Measurements from ENCODE around the gene MAPK4.

DNA sequence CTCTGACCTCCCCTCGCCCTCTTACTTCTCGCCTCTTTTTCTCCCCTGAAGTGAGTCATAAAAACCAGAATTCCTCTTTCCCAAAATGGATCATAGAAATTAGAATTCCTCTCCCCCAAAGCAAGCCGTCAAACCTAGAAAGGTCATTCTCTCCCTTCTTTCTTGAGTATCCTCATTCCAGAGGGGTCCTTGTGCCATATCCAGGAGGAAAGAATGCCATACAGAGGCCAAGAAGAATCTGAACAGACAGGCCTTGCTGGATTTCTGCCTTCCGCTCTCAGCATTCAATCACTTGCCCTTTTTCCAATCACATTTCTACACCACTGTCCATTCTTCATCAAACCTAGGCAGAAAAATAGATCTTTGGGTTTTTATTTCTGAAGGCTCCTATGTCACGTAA is 31.1 kb upstream of the MAPK4 start:
- TF ChIP-seq NR3C1 (CRISPR knock-in tag; conservative IDR thresholded peaks at IDR 0.05; ENCODE audit: low read depth) (no peak), CTCF (IDR thresholded peaks at IDR 0.05) (no peak), SMAD4 (CRISPR knock-in tag; IDR thresholded peaks at IDR 0.05) (no peak)
- TF ChIP-seq, protein P1, sequence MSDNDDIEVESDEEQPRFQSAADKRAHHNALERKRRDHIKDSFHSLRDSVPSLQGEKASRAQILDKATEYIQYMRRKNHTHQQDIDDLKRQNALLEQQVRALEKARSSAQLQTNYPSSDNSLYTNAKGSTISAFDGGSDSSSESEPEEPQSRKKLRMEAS (CRISPR knock-in tag; IDR thresholded peaks at IDR 0.05): no peak
